ENCODE results near the gene NLRP10.

NLRP10 gene

GRCh38 chr11:7927635-7928034 lies 37.6 kb downstream of the NLRP10 start:
- Histone ChIP-seq H3K4me3 (ENCODE audit: low read depth, low read length, poor library complexity, severe bottlenecking) (no peak overlapping the region), H4K20me1 (ENCODE audit: insufficient read depth, low read length) (no peaks in the 10 kb centered on the region), H3K9me2 (ENCODE audit: low read depth, low read length) (no peaks in the 10 kb centered on the region), H3K9me3 (ENCODE audit: low read length) (no peaks in the 10 kb centered on the region), H3K36me3 (ENCODE audit: insufficient read depth, low read length) (no peaks in the 10 kb centered on the region), H3K4me1 (ENCODE audit: insufficient read depth, low read length, severe bottlenecking) (no peaks in the 10 kb centered on the region), H2AFZ (ENCODE audit: low read length) (no peak overlapping the region), H3F3A (ENCODE audit: insufficient read depth, low read length) (no peaks in the 10 kb centered on the region), H3K9ac (ENCODE audit: low read length) (no peak overlapping the region), H3K79me2 (ENCODE audit: insufficient read depth, low read length) (no peaks in the 10 kb centered on the region), H3K27me3 (ENCODE audit: insufficient read depth, low read length) (no peaks in the 10 kb centered on the region; the same call in 1 of the 2 replicates), H3K4me2 (ENCODE audit: low read length) (no peak overlapping the region), H3K27ac (ENCODE audit: low read depth, low read length, poor library complexity, severe bottlenecking) (no peak overlapping the region)
- TF ChIP-seq, protein P1, sequence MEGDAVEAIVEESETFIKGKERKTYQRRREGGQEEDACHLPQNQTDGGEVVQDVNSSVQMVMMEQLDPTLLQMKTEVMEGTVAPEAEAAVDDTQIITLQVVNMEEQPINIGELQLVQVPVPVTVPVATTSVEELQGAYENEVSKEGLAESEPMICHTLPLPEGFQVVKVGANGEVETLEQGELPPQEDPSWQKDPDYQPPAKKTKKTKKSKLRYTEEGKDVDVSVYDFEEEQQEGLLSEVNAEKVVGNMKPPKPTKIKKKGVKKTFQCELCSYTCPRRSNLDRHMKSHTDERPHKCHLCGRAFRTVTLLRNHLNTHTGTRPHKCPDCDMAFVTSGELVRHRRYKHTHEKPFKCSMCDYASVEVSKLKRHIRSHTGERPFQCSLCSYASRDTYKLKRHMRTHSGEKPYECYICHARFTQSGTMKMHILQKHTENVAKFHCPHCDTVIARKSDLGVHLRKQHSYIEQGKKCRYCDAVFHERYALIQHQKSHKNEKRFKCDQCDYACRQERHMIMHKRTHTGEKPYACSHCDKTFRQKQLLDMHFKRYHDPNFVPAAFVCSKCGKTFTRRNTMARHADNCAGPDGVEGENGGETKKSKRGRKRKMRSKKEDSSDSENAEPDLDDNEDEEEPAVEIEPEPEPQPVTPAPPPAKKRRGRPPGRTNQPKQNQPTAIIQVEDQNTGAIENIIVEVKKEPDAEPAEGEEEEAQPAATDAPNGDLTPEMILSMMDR (IDR thresholded peaks at IDR 0.05; ENCODE audit: low read length), result no peak
- TF ChIP-seq EZH2 (IDR thresholded peaks at IDR 0.05; ENCODE audit: borderline replicate concordance, low read length), result no peak

GRCh38 chr11:7924536-7924935 lies 40.7 kb downstream of the NLRP10 start:
- no peak overlapping the region for H3K9ac ChIP-seq (ENCODE audit: low read length)
- no peaks in the 10 kb centered on the region for H3K4me1 ChIP-seq (ENCODE audit: insufficient read depth, low read length, severe bottlenecking)
- no peaks in the 10 kb centered on the region for H4K20me1 ChIP-seq (ENCODE audit: insufficient read depth, low read length)
- no peaks in the 10 kb centered on the region; the same call in 1 of the 2 replicates for H3K27me3 ChIP-seq (ENCODE audit: insufficient read depth, low read length)
- TF ChIP-seq EZH2 (IDR thresholded peaks at IDR 0.05; ENCODE audit: borderline replicate concordance, low read length), result no peak
- TF ChIP-seq, protein P1 (IDR thresholded peaks at IDR 0.05; ENCODE audit: low read length), result no peak
- H3F3A ChIP-seq (ENCODE audit: insufficient read depth, low read length), result no peaks in the 10 kb centered on the region
- H3K79me2 ChIP-seq (ENCODE audit: insufficient read depth, low read length), result no peaks in the 10 kb centered on the region
- H3K36me3 ChIP-seq (ENCODE audit: insufficient read depth, low read length), result no peaks in the 10 kb centered on the region
- H3K4me2 ChIP-seq (ENCODE audit: low read length), result no peak overlapping the region
- no peak overlapping the region for H3K27ac ChIP-seq (ENCODE audit: low read depth, low read length, poor library complexity, severe bottlenecking)
- H3K4me3 ChIP-seq (ENCODE audit: low read depth, low read length, poor library complexity, severe bottlenecking), result no peak overlapping the region
- no peaks in the 10 kb centered on the region for H3K9me2 ChIP-seq (ENCODE audit: low read depth, low read length)
- H3K9me3 ChIP-seq (ENCODE audit: low read length), result no peaks in the 10 kb centered on the region
- no peak overlapping the region for H2AFZ ChIP-seq (ENCODE audit: low read length)

DNA sequence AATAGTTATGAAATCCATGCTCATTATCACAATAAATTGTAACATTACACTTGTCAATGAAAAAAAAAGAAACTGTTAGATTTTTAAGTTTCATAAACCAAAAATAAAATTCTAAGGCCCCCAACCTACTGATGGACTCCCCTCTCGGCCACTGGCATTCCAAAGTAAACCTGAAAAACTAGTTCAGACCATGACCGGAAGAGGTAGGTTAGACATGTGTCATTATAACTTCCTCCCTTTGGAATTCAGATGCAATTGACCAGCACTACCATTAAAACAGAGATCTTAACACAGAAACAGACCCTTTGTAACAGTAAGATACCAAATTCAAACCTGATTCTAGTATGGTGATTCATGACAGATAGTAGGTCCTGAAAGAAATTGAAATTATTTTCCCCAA lies 47.1 kb downstream of the NLRP10 start:
- Histone ChIP-seq H3K4me2 (ENCODE audit: low read length) (no peak overlapping the region), H2AFZ (ENCODE audit: low read length) (no peak overlapping the region), H3K27me3 (ENCODE audit: insufficient read depth, low read length) (no peaks in the 10 kb centered on the region), H3K79me2 (ENCODE audit: insufficient read depth, low read length) (no peaks in the 10 kb centered on the region), H3K9me3 (ENCODE audit: low read length) (no peaks in the 10 kb centered on the region), H3K9me2 (ENCODE audit: low read depth, low read length) (no peaks in the 10 kb centered on the region), H3K4me1 (ENCODE audit: insufficient read depth, low read length, severe bottlenecking) (no peaks in the 10 kb centered on the region), H3K9ac (ENCODE audit: low read length) (no peak overlapping the region), H3F3A (ENCODE audit: insufficient read depth, low read length) (no peaks in the 10 kb centered on the region), H4K20me1 (ENCODE audit: insufficient read depth, low read length) (no peaks in the 10 kb centered on the region), H3K27ac (ENCODE audit: low read depth, low read length, poor library complexity, severe bottlenecking) (no peak overlapping the region), H3K4me3 (ENCODE audit: low read depth, low read length, poor library complexity, severe bottlenecking) (no peak overlapping the region), H3K36me3 (ENCODE audit: insufficient read depth, low read length) (no peaks in the 10 kb centered on the region)
- TF ChIP-seq, protein P1 (IDR thresholded peaks at IDR 0.05; ENCODE audit: low read length), result no peak
- no peak for TF ChIP-seq EZH2 (IDR thresholded peaks at IDR 0.05; ENCODE audit: borderline replicate concordance, low read length)
